DOHH2 (cell line): ENCODE measurements around the gene MT1M.

Experiments
- H3F3A ChIP-seq: fragments of 200-600 bp; sonication (generic), shearing (Covaris generic); 2 replicates; pipeline ENCODE4 v1.6.0; 2016; ENCODE audit warnings: antibody characterized with exemption, mild to moderate bottlenecking; ENCODE audit not compliant: control insufficient read depth, insufficient read depth
- H3K27ac ChIP-seq: fragments of 200-600 bp; sonication (generic); 2 replicates; pipeline ENCODE4 v1.5.1; 2014; ENCODE audit warnings: low read depth, mild to moderate bottlenecking, low read length, moderate library complexity
- H3K27me3 ChIP-seq: fragments of 200-600 bp; sonication (generic); 2 replicates; pipeline ENCODE4 v1.6.1; 2014; ENCODE audit warnings: mild to moderate bottlenecking, low read length, mixed read lengths; ENCODE audit not compliant: control insufficient read depth
- H3K36me3 ChIP-seq: fragments of 200-600 bp; sonication (generic); 2 replicates; pipeline ENCODE4 v1.6.1; 2014; ENCODE audit warnings: mild to moderate bottlenecking, low read length, moderate library complexity, mixed read lengths; ENCODE audit not compliant: control insufficient read depth
- H3K4me1 ChIP-seq: fragments of 200-600 bp; sonication (generic); 2 replicates; pipeline ENCODE4 v1.6.1; 2014; ENCODE audit warnings: mild to moderate bottlenecking, low read length, mixed read lengths; ENCODE audit not compliant: control insufficient read depth
- H3K4me2 ChIP-seq: fragments of 200-600 bp; sonication (generic); 2 replicates; pipeline ENCODE4 v1.6.0; 2014; ENCODE audit warnings: mild to moderate bottlenecking, low read length, moderate library complexity
- H3K4me3 ChIP-seq: fragments of 200-600 bp; sonication (generic); 2 replicates; pipeline ENCODE4 v1.5.1; 2014; ENCODE audit warnings: mild to moderate bottlenecking, low read length, mixed read lengths
- H3K79me2 ChIP-seq: fragments of 200-600 bp; sonication (generic); 2 replicates; pipeline ENCODE4 v1.6.1; 2014; ENCODE audit warnings: mild to moderate bottlenecking, low read length, mixed read lengths; ENCODE audit not compliant: control insufficient read depth
- H3K9me2 ChIP-seq: fragments of 200-600 bp; sonication (generic); replicated peaks from 2 replicates; pipeline ENCODE4 v1.6.1; 2014; ENCODE audit warnings: mild to moderate bottlenecking, low read length, mixed read lengths; ENCODE audit not compliant: control insufficient read depth
- H3K9me3 ChIP-seq: fragments of 200-600 bp; sonication (generic); 2 replicates; pipeline ENCODE4 v1.6.1; 2014; ENCODE audit warnings: antibody characterized with exemption, low read length, mixed read lengths; ENCODE audit not compliant: control insufficient read depth, insufficient read depth
- H4K20me1 ChIP-seq: fragments of 200-600 bp; sonication (generic); 2 replicates; pipeline ENCODE4 v1.6.0; 2014; ENCODE audit warnings: low read depth, mild to moderate bottlenecking, antibody characterized with exemption, low read length, moderate library complexity; ENCODE audit not compliant: control insufficient read depth, insufficient read depth
- EZH2phosphoT487 ChIP-seq: fragments of 200-600 bp; sonication (generic); IDR thresholded peaks from 2 replicates; pipeline ENCODE4 v1.6.1; 2017; ENCODE audit warnings: borderline replicate concordance, mild to moderate bottlenecking, antibody characterized with exemption, low read length, moderate library complexity, mixed read lengths
- TF ChIP-seq, protein P1 (sequence below): fragments of 200-600 bp; sonication (generic); IDR thresholded peaks from one replicate; pipeline ENCODE4 v1.5.1; 2014; ENCODE audit warnings: antibody characterized with exemption, mild to moderate bottlenecking, low read depth, low read length; ENCODE audit not compliant: poor library complexity, severe bottlenecking

Gene MT1M

DNA sequence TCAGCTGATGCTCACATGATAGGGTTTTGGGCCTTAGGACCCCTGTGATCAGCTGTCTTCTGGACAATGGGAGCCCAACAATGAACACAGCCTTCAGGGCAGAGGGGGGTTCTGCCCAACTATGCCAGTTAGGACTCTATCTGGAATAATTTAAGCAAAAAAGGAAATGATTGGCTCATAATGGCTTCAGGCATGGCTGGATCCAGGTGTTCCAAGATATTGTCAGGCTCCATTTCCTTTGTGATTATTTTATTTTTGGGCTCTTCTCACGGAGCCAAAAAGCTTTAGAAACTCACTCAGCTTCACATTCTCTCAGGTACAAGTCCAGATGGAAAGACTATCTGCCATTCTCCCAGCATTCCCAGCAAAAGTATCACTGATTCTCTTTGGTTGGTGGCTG lies 27.0 kb upstream of the MT1M start:
- no peak for TF ChIP-seq EZH2phosphoT487
- TF ChIP-seq, protein P1, sequence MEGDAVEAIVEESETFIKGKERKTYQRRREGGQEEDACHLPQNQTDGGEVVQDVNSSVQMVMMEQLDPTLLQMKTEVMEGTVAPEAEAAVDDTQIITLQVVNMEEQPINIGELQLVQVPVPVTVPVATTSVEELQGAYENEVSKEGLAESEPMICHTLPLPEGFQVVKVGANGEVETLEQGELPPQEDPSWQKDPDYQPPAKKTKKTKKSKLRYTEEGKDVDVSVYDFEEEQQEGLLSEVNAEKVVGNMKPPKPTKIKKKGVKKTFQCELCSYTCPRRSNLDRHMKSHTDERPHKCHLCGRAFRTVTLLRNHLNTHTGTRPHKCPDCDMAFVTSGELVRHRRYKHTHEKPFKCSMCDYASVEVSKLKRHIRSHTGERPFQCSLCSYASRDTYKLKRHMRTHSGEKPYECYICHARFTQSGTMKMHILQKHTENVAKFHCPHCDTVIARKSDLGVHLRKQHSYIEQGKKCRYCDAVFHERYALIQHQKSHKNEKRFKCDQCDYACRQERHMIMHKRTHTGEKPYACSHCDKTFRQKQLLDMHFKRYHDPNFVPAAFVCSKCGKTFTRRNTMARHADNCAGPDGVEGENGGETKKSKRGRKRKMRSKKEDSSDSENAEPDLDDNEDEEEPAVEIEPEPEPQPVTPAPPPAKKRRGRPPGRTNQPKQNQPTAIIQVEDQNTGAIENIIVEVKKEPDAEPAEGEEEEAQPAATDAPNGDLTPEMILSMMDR = no peak
- Histone ChIP-seq H3K36me3 (no peaks in the 10 kb centered on the region), H3K9me3 (no peaks in the 10 kb centered on the region), H3K79me2 (no peaks in the 10 kb centered on the region), H3K9me2 (no peaks in the 10 kb centered on the region), H3K4me3 (no peak overlapping the region), H3K4me2 (no peak overlapping the region), H4K20me1 (no peaks in the 10 kb centered on the region), H3K27me3 (peaks cover 21% of the 10 kb centered on the region), H3K4me1 (peaks cover 21% of the 10 kb centered on the region), H3F3A (no peaks in the 10 kb centered on the region), H3K27ac (no peak overlapping the region)

DNA sequence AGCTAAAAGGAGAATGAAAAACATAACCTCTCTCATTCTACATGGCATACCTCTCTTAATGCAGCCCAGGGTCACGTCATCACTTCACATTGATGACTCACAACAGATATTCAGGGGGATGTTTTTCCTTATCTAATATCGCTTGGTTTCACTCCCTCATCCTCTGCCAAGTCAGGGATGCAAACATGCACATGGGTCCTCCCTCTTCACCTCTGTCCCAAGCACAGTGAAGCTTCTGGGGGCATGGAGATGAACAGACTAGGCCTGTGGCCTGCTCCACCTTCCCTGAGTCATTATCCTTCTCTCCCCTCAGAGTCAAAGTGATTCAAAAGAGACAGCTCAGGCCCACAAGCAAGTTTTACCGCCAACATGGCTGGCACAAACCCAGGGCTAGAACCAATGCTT lies 26.4 kb upstream of the MT1M start:
- Histone ChIP-seq H3K4me1 (peaks cover 27% of the 10 kb centered on the region), H3K27ac (no peak overlapping the region), H3K79me2 (no peaks in the 10 kb centered on the region), H3F3A (no peaks in the 10 kb centered on the region), H3K4me3 (no peak overlapping the region), H3K27me3 (peaks cover 21% of the 10 kb centered on the region), H3K4me2 (no peak overlapping the region), H3K9me3 (no peaks in the 10 kb centered on the region), H4K20me1 (no peaks in the 10 kb centered on the region), H3K9me2 (no peaks in the 10 kb centered on the region), H3K36me3 (no peaks in the 10 kb centered on the region)
- TF ChIP-seq EZH2phosphoT487 = no peak
- TF ChIP-seq, protein P1 = no peak

DNA sequence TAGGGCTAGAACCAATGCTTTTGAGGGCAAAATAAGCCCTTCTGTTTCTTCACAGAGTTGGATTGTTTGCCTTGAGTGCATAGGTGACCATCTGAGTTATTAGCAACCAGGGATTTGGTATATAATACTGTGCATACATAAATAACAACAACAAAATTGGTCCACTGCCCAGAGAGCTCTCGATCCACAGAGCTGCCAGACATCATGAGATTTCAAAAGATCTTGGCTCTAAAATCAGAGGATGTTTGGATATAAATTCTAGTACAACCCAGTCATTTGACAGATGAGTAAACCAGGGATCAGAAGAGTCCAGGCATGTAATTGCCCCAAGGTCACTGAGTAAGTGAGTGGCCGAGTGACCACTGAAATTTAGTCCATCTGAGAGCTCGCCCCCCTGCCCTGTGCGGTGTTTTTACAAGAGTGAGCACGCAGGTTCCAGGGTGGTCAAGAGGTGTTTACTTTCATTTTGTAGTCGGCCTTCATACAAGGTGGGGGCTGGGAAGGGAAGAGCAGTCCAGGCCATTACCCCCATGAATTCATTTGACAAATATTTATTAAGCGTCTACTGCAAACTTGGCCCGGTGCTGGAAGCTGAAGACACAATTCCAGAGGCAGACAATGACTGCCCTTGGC lies 25.9 kb upstream of the MT1M start:
- Histone ChIP-seq H4K20me1 (no peaks in the 10 kb centered on the region), H3F3A (no peaks in the 10 kb centered on the region), H3K4me2 (no peak overlapping the region), H3K4me1 (peaks cover 27% of the 10 kb centered on the region), H3K4me3 (no peak overlapping the region), H3K9me2 (no peaks in the 10 kb centered on the region), H3K27me3 (peaks cover 17% of the 10 kb centered on the region), H3K79me2 (no peaks in the 10 kb centered on the region), H3K9me3 (no peaks in the 10 kb centered on the region), H3K27ac (no peak overlapping the region), H3K36me3 (no peaks in the 10 kb centered on the region)
- TF ChIP-seq EZH2phosphoT487 = no peak
- TF ChIP-seq, protein P1 = no peak
